B cell (primary cell): ENCODE data around the gene SNRPE. TPM values are rescaled to one million over a fixed set of nuclear protein-coding genes. Genes with fewer than 3 reads are reported as not detected.

Experiments used
- ATAC-seq: fragments of 200-7000 bp; cut with Tn5 transposase; one replicate; pipeline ENCODE4 v1.10.0; 2021; ENCODE audit warnings: low read depth, mild to moderate bottlenecking, moderate number of reproducible peaks, moderate library complexity
- CTCF ChIA-PET: fragments of 350-600 bp; sonication (Branson Sonifier 250); formaldehyde crosslinking; loops from one replicate; lab custom pipeline; 2021; ENCODE audit warnings: antibody characterized with exemption, inconsistent platforms; lab: Charles Lee
- POLR2A ChIA-PET: fragments of 350-600 bp; sonication (Branson Sonifier 250); formaldehyde crosslinking; loops from one replicate; lab custom pipeline; 2021; ENCODE audit warnings: antibody characterized with exemption; lab: Charles Lee
- DNase-seq: peaks from one replicate; pipeline ENCODE4 v3.0.0; 2013
- H2AFZ ChIP-seq: 2 replicates; pipeline ENCODE4 v1.6.1; 2012; ENCODE audit warnings: mild to moderate bottlenecking, low read depth, low read length; ENCODE audit not compliant: insufficient read depth, poor library complexity, severe bottlenecking
- H3K27ac ChIP-seq, 2 donors: 1 replicate in 1 of 2; 2 replicates in 1 of 2; pipeline ENCODE4 v1.5.1; 2012 to 2013; ENCODE audit warnings: low read length in 2 of 2, mild to moderate bottlenecking in 2 of 2, moderate library complexity in 1 of 2
- H3K27me3 ChIP-seq, 4 experiments: fragments of 200-600 bp in 1 of 4; sonication (generic) in 1 of 4; replicated peaks in 1 of 4; 1 replicate in 2 of 4; 2 replicates in 2 of 4; pipeline versions ENCODE4 v1.6.1 to v1.7.0; 2013 to 2016; ENCODE audit warnings: low read length in 3 of 4, mild to moderate bottlenecking in 2 of 4, mixed read lengths in 1 of 4, moderate library complexity in 1 of 4; ENCODE audit not compliant: insufficient read depth in 4 of 4, control insufficient read depth in 3 of 4; ENCODE audit errors: control extremely low read depth in 1 of 4
- H3K36me3 ChIP-seq, 2 experiments: replicated peaks in 1 of 2; 1 replicate in 1 of 2; 2 replicates in 1 of 2; pipeline versions ENCODE4 v1.6.1 to v1.7.1; 2013; ENCODE audit warnings: low read length in 1 of 2; ENCODE audit not compliant: insufficient read depth in 2 of 2, control insufficient read depth in 1 of 2; ENCODE audit errors: control extremely low read depth in 1 of 2, extremely low read depth in 1 of 2
- H3K4me1 ChIP-seq, 2 donors: fragments of 200-600 bp in 1 of 2; sonication (generic) in 1 of 2; 1 replicate in 1 of 2; 2 replicates in 1 of 2; pipeline versions ENCODE4 v1.5.1 to v1.6.1; 2013 to 2017; ENCODE audit warnings: low read length in 2 of 2; ENCODE audit not compliant: control insufficient read depth in 2 of 2, insufficient read depth in 2 of 2
- H3K4me2 ChIP-seq: replicated peaks from 2 replicates; pipeline ENCODE3; 2012; ENCODE audit warnings: mild to moderate bottlenecking, low read depth, low read length; ENCODE audit not compliant: poor library complexity, severe bottlenecking
- H3K4me3 ChIP-seq, 5 experiments: fragments of 200-600 bp in 1 of 5; sonication (generic) in 1 of 5; 1 replicate in 3 of 5; 2 replicates in 2 of 5; pipeline versions ENCODE4 v1.5.1 to v1.7.0; 2011 to 2016; ENCODE audit warnings: low read length in 4 of 5, mild to moderate bottlenecking in 4 of 5, low read depth in 2 of 5, control low read depth in 1 of 5, moderate library complexity in 1 of 5; ENCODE audit not compliant: insufficient read depth in 1 of 5; ENCODE audit errors: control extremely low read depth in 1 of 5, extremely low read depth in 1 of 5
- H3K79me2 ChIP-seq: fragments of 200-600 bp; sonication (generic); one replicate; pipeline ENCODE4 v1.6.0; 2016; ENCODE audit warnings: low read length; ENCODE audit not compliant: control insufficient read depth, insufficient read depth
- H3K9ac ChIP-seq: fragments of 200-600 bp; sonication (generic); 2 replicates; pipeline ENCODE4 v1.6.1; 2017; ENCODE audit warnings: mild to moderate bottlenecking, low read length, moderate library complexity
- H3K9me3 ChIP-seq, 3 donors: one replicate each; pipeline versions ENCODE4 v1.6.1 to v1.7.1; 2013; ENCODE audit warnings: low read length in 2 of 3; ENCODE audit not compliant: control insufficient read depth in 2 of 3, insufficient read depth in 1 of 3; ENCODE audit errors: control extremely low read depth in 1 of 3
- H4K20me1 ChIP-seq: 2 replicates; pipeline ENCODE4 v1.6.0; 2012; ENCODE audit warnings: mild to moderate bottlenecking, low read length; ENCODE audit not compliant: insufficient read depth, control insufficient read depth, poor library complexity, severe bottlenecking
- H3K27ac Mint-ChIP-seq: one replicate; pipeline ENCODE4 v1.8.0; 2021; ENCODE audit warnings: mixed read lengths
- H3K27me3 Mint-ChIP-seq: one replicate; pipeline ENCODE4 v1.8.0; 2021; ENCODE audit warnings: mixed read lengths
- H3K4me1 Mint-ChIP-seq: one replicate; pipeline ENCODE4 v1.8.0; 2021; ENCODE audit warnings: mixed read lengths
- H3K4me3 Mint-ChIP-seq: one replicate; pipeline ENCODE4 v1.8.0; 2021; ENCODE audit warnings: mixed read lengths
- H3K9me3 Mint-ChIP-seq: one replicate; pipeline ENCODE4 v1.8.0; 2022; ENCODE audit warnings: mixed read lengths; ENCODE audit not compliant: insufficient read depth
- CTCF ChIP-seq: fragments of 200-600 bp; IDR thresholded peaks from one replicate; pipeline ENCODE4 v1.8.0; 2022; ENCODE audit warnings: antibody characterized with exemption, mild to moderate bottlenecking
- EZH2 ChIP-seq: IDR thresholded peaks from 2 replicates; pipeline ENCODE4 v1.6.1; 2012; ENCODE audit warnings: borderline replicate concordance, low read depth, mild to moderate bottlenecking, moderate library complexity, low read length; ENCODE audit not compliant: insufficient read depth, poor library complexity, severe bottlenecking
- WGBS: methylation state at CpG from one replicate; pipeline ENCODE4 v1.1.5; 2013; ENCODE audit warnings: missing lambda C conversion rate; ENCODE audit not compliant: insufficient coverage; 5-methylcytosine and 5-hydroxymethylcytosine counted together
- intact Hi-C: fragments of 100-400 bp; cut with micrococcal nuclease; formaldehyde crosslinking; loops from one replicate; pipeline ENCODE4 v1.10.0; 2022
- polyA plus RNA-seq: library from polyadenylated mRNA; depleted of rRNA; stranded (reverse); fragments of >200 nt; gene quantifications from 2 replicates; pipeline ENCODE4 v1.2.3, GENCODE V29; 2012
- total RNA-seq, 2 donors: library from RNA; stranded (reverse); fragments of 120-200 nt in 1 of 2; gene quantifications; 1 replicate in 1 of 2; 2 replicates in 1 of 2; pipeline versions ENCODE4 v1.2.3 to v1.2.4, GENCODE V29; 2013 to 2022

The SNRPE gene
- total and polyA plus RNA-seq, 2 donors (not counting 1 experiment from before 2014, with no cell fraction given), result 76.9 to 80.8 TPM

GRCh38 chr1:203835476-203835875 lies 25.9 kb upstream of the SNRPE start:
- Histone ChIP-seq H2AFZ (no peak overlapping the region), H3K27me3 (no peaks in the 10 kb centered on the region), H3K4me3 (no peak overlapping the region), H3K36me3 (peaks cover 0 to 87% of the 10 kb centered on the region in 2 experiments), H4K20me1 (no peaks in the 10 kb centered on the region), H3K9ac (no peak overlapping the region), H3K4me2 (no peak overlapping the region), H3K79me2 (peaks cover 7% of the 10 kb centered on the region), H3K9me3 (peaks cover 0 to 1% (median 0%) of the 10 kb centered on the region in 3 donors), H3K4me1 (no peaks in the 10 kb centered on the region), H3K27ac (no peak overlapping the region)
- H3K27ac Mint-ChIP-seq, result no peak overlapping the region
- no peak for TF ChIP-seq CTCF
- no peak for TF ChIP-seq EZH2
- H3K27me3 Mint-ChIP-seq, result no peaks in the 10 kb centered on the region
- ATAC-seq, result no peak
- WGBS, result 100% methylated on average over 1 of the region's 3 CpGs
- no peaks in the 10 kb centered on the region for H3K4me1 Mint-ChIP-seq
- DNase-seq, result no peak
- intact Hi-C loops, result no loop called here
- H3K4me3 Mint-ChIP-seq, result no peak overlapping the region
- ChIA-PET CTCF (interaction anchor here (1.3 kb wide), 1 partner anchor 11 kb away, joined by 5 read pairs; no protein-coding TSS in a partner anchor), POLR2A (interaction anchor here (0.6 kb wide), 1 partner anchor 325 kb away, joined by 6 read pairs; no protein-coding TSS in a partner anchor)
- H3K9me3 Mint-ChIP-seq, result no peaks in the 10 kb centered on the region

GRCh38 chr1:203839081-203839480 lies 22.3 kb upstream of the SNRPE start:
- TF ChIP-seq CTCF (no peak), EZH2 (no peak)
- no peak overlapping the region for H2AFZ ChIP-seq
- H4K20me1 ChIP-seq, result no peaks in the 10 kb centered on the region
- ATAC-seq (no peak), DNase-seq (no peak)
- ChIA-PET CTCF (no interaction called here), POLR2A (no interaction called here)
- Mint-ChIP-seq H3K4me1 (no peaks in the 10 kb centered on the region), H3K27ac (no peak overlapping the region), H3K27me3 (no peaks in the 10 kb centered on the region), H3K4me3 (no peak overlapping the region), H3K9me3 (no peaks in the 10 kb centered on the region)
- peaks cover 3% of the 10 kb centered on the region for H3K79me2 ChIP-seq
- intact Hi-C loops, result no loop called here
- 97% methylated on average over 3 of the region's 5 CpGs for WGBS
- no peaks in the 10 kb centered on the region for H3K27me3 ChIP-seq
- no peak overlapping the region for H3K9ac ChIP-seq
- peaks cover 0 to 6% (median 1%) of the 10 kb centered on the region in 3 donors for H3K9me3 ChIP-seq
- H3K36me3 ChIP-seq, result peaks cover 0 to 62% of the 10 kb centered on the region in 2 experiments
- no peak overlapping the region for H3K4me3 ChIP-seq
- no peak overlapping the region for H3K27ac ChIP-seq
- no peaks in the 10 kb centered on the region for H3K4me1 ChIP-seq
- H3K4me2 ChIP-seq, result no peak overlapping the region
